ENCODE data around the gene TCEANC2. TPM values are rescaled to one million over a fixed set of nuclear protein-coding genes. Genes with fewer than 3 reads are reported as not detected.

Gene TCEANC2
- total and polyA plus RNA-seq, 2 donors (not counting 3 experiments of a cell fraction or from before 2014, with no cell fraction given) = 3.2 to 6.1 TPM

DNA sequence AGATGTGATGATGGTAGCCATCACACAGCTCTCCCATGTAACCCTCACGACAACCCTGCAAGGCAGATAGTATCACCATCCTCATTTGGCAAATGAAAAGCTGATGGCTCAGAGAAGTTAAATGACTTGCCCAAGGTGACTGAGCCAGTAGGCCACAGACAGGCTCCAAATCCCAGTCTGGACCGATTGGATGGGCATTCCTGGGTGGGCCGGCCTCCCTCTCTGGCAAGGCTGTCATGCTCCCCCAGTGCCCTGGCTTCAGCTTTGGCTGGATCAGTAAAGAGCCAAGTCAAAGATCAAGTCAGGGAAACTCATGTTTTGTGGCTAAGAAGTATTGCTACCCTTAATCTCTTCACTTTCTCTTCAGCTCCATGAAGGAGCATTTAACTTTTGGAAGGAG, 58.2 kb downstream of the TCEANC2 start:
- DNase-seq (ENCODE audit: low read depth, low spot score) (no peak), FAIRE-seq (no peak)
- no peaks in the 10 kb centered on the region for H3K36me3 ChIP-seq (ENCODE audit: control insufficient read depth in 2 of 2, extremely low read depth in 1 of 2, insufficient read depth in 2 of 2, low read length in 2 of 2)
- no peak overlapping the region for H3K9ac ChIP-seq (replicated peaks; ENCODE audit: extremely low read depth, insufficient read depth, low read length)
- H3K27me3 ChIP-seq (ENCODE audit: control insufficient read depth in 2 of 2, insufficient read depth in 2 of 2, low read length in 2 of 2) = peaks cover 0 to 3% of the 10 kb centered on the region in 2 experiments
- H3K79me2 ChIP-seq (ENCODE audit: control insufficient read depth, insufficient read depth, low read length) = no peaks in the 10 kb centered on the region
- ChIA-PET POLR2A (no interaction called here), CTCF (interaction anchor here (1.2 to 3.1 kb wide), 3 partner anchors 10 to 388 kb away, joined by 3 to 15 read pairs (median 4); no protein-coding TSS in a partner anchor)
- intact Hi-C loops (cut with micrococcal nuclease) = no loop called here
- no peak for TF ChIP-seq POLR2AphosphoS5 (IDR thresholded peaks at IDR 0.05; ENCODE audit: insufficient read depth, low read depth, low read length)
- no peak for TF ChIP-seq GATA2 (IDR thresholded peaks at IDR 0.05; ENCODE audit: insufficient read depth, insufficient read length, low read depth, low read length)
- TF ChIP-seq, protein P1, sequence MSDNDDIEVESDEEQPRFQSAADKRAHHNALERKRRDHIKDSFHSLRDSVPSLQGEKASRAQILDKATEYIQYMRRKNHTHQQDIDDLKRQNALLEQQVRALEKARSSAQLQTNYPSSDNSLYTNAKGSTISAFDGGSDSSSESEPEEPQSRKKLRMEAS (IDR thresholded peaks at IDR 0.05; ENCODE audit: insufficient read depth, insufficient read length) = no peak
- no peak for TF ChIP-seq POLR2A (IDR thresholded peaks at IDR 0.05; ENCODE audit: low read depth, low read length)
- no peak for TF ChIP-seq MYC (IDR thresholded peaks at IDR 0.05; ENCODE audit: low read depth, low read length)
- no peak for TF ChIP-seq FOS (IDR thresholded peaks at IDR 0.05; ENCODE audit: borderline replicate concordance, insufficient read depth, low read length)
- TF ChIP-seq EZH2 (IDR thresholded peaks at IDR 0.05; ENCODE audit: borderline replicate concordance, low read depth, low read length, severe bottlenecking) = no peak
- TF ChIP-seq, protein P2, sequence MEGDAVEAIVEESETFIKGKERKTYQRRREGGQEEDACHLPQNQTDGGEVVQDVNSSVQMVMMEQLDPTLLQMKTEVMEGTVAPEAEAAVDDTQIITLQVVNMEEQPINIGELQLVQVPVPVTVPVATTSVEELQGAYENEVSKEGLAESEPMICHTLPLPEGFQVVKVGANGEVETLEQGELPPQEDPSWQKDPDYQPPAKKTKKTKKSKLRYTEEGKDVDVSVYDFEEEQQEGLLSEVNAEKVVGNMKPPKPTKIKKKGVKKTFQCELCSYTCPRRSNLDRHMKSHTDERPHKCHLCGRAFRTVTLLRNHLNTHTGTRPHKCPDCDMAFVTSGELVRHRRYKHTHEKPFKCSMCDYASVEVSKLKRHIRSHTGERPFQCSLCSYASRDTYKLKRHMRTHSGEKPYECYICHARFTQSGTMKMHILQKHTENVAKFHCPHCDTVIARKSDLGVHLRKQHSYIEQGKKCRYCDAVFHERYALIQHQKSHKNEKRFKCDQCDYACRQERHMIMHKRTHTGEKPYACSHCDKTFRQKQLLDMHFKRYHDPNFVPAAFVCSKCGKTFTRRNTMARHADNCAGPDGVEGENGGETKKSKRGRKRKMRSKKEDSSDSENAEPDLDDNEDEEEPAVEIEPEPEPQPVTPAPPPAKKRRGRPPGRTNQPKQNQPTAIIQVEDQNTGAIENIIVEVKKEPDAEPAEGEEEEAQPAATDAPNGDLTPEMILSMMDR (IDR thresholded peaks at IDR 0.05; ENCODE audit: extremely low read depth in 1 of 2, insufficient read depth in 1 of 2, low read depth in 1 of 2, low read length in 2 of 2) = no peak
- no peak for TF ChIP-seq JUN (IDR thresholded peaks at IDR 0.05; ENCODE audit: borderline replicate concordance, insufficient read depth, insufficient read length, low read depth)
- no peak overlapping the region for H3K4me3 ChIP-seq (replicated peaks in 1 of 3; ENCODE audit: insufficient read depth in 1 of 3, low read depth in 1 of 3, low read length in 3 of 3)
- BruUV-seq (replicated peaks) = no TSS peak
- no peaks in the 10 kb centered on the region for H3K4me1 ChIP-seq (ENCODE audit: control insufficient read depth, extremely low read depth, insufficient read depth, low read length)
- no peaks in the 10 kb centered on the region for H3K9me3 ChIP-seq (replicated peaks; ENCODE audit: control insufficient read depth, insufficient read depth, low read length)
- no peak overlapping the region for H2AFZ ChIP-seq (ENCODE audit: low read depth, low read length)
- no peak overlapping the region for H3K4me2 ChIP-seq (ENCODE audit: insufficient read depth, low read length)
- no peaks in the 10 kb centered on the region for H4K20me1 ChIP-seq (replicated peaks; ENCODE audit: control insufficient read depth, extremely low read depth, insufficient read depth, low read length)
- H3K27ac ChIP-seq (ENCODE audit: insufficient read depth, low read depth, low read length) = no peak overlapping the region
- H3K9me1 ChIP-seq (replicated peaks; ENCODE audit: control insufficient read depth, extremely low read depth, insufficient read depth, low read length) = no peaks in the 10 kb centered on the region
- dilution Hi-C loops (cut with MboI; ENCODE audit: extremely low pct_ligation_motif_present, low sequenced_read_pairs) = no loop called here
